MCF 10A (cell line): ENCODE data around the gene WWOX. TPM values are rescaled to one million over a fixed set of nuclear protein-coding genes. Genes with fewer than 3 reads are reported as not detected.

Experiments
- BruUV-seq: library from RNA; stranded (reverse); fragments of 400-500 nt; replicated peaks from 2 replicates; lab custom pipeline; 2021; lab: Mats Ljungman, UMichigan
- CTCF ChIA-PET: fragments of 300-600 bp; sonication (Branson Sonifier 250); formaldehyde crosslinking; extraction: SDS; loops from one replicate; lab custom pipeline; 2021; ENCODE audit warnings: antibody characterized with exemption, inconsistent platforms; lab: Yijun Ruan, JAX
- POLR2A ChIA-PET: fragments of 300-600, 350-650 bp; sonication (Branson Sonifier 250); formaldehyde crosslinking; extraction: SDS; loops from one replicate; lab custom pipeline; 2020; ENCODE audit warnings: antibody characterized with exemption, inconsistent platforms; lab: Yijun Ruan, JAX
- DNase-seq: peaks from one replicate; pipeline ENCODE4 v3.0.0-alpha.2; 2018; ENCODE audit not compliant: unreplicated experiment
- H3K27ac Mint-ChIP-seq: one replicate; pipeline ENCODE4 v1.8.0; 2022; ENCODE audit warnings: mild to moderate bottlenecking, low read depth, mixed read lengths; ENCODE audit not compliant: unreplicated experiment
- H3K27me3 Mint-ChIP-seq: one replicate; pipeline ENCODE4 v1.8.0; 2022; ENCODE audit warnings: mixed read lengths; ENCODE audit not compliant: insufficient read depth, unreplicated experiment
- H3K36me3 Mint-ChIP-seq: one replicate; pipeline ENCODE4 v1.8.0; 2022; ENCODE audit warnings: mild to moderate bottlenecking, moderate library complexity, mixed read lengths; ENCODE audit not compliant: insufficient read depth, unreplicated experiment
- H3K4me1 Mint-ChIP-seq: one replicate; pipeline ENCODE4 v1.8.0; 2022; ENCODE audit warnings: mixed read lengths; ENCODE audit not compliant: insufficient read depth, unreplicated experiment
- H3K4me3 Mint-ChIP-seq: one replicate; pipeline ENCODE4 v1.8.0; 2022; ENCODE audit warnings: mild to moderate bottlenecking, moderate library complexity, mixed read lengths; ENCODE audit not compliant: unreplicated experiment
- H3K9me3 Mint-ChIP-seq: one replicate; pipeline ENCODE4 v1.8.0; 2022; ENCODE audit warnings: mixed read lengths; ENCODE audit not compliant: unreplicated experiment
- CTCF ChIP-seq: fragments of 200-600 bp; IDR thresholded peaks from one replicate; pipeline ENCODE4 v1.8.0; 2022; ENCODE audit warnings: antibody characterized with exemption, mild to moderate bottlenecking; ENCODE audit not compliant: unreplicated experiment
- intact Hi-C: fragments of 100-400 bp; cut with micrococcal nuclease; formaldehyde crosslinking; loops from 2 replicates; pipeline ENCODE4 v1.14.1; 2022
- total RNA-seq: library from RNA; stranded (reverse); gene quantifications from 2 replicates; pipeline ENCODE4 v1.2.3, GENCODE V29; 2022

WWOX gene
- total RNA-seq, 1 experiment from 2014 or later = 18.1 TPM

- ChIA-PET CTCF (interaction anchor here (0.6 to 1.1 kb wide), 8 partner anchors 17 to 1601 kb away, joined by 3 read pairs; no protein-coding TSS in a partner anchor), POLR2A (interaction anchor here (0.7 kb wide), 1 partner anchor 1045 kb away, joined by 3 read pairs; no protein-coding TSS in a partner anchor)
- TF ChIP-seq CTCF = peak; percentile 53
- BruUV-seq = no TSS peak
- peak; percentile 33 for DNase-seq
- no peaks in the 10 kb centered on the region for H3K27me3 Mint-ChIP-seq
- H3K27ac Mint-ChIP-seq = no peak overlapping the region
- intact Hi-C loops = loop anchor here (5.0 to 10.0 kb wide), 2 partner anchors 1160 to 1542 kb away; no protein-coding TSS in a partner anchor
- no peaks in the 10 kb centered on the region for H3K4me1 Mint-ChIP-seq
- peaks cover 16% of the 10 kb centered on the region for H3K9me3 Mint-ChIP-seq
- H3K4me3 Mint-ChIP-seq = no peak overlapping the region
- peaks cover 5% of the 10 kb centered on the region for H3K36me3 Mint-ChIP-seq
Observed at GRCh38 chr16:78925083-78925767, 825.8 kb downstream of the WWOX start.

- no peaks in the 10 kb centered on the region for H3K4me1 Mint-ChIP-seq
- CTCF ChIA-PET = interaction anchor here (0.8 to 1.1 kb wide), 2 partner anchors 17 to 681 kb away, joined by 3 to 4 read pairs; no protein-coding TSS in a partner anchor
Observed at GRCh38 chr16:78926723-78927210, 827.3 kb downstream of the WWOX start.

GRCh38 chr16:78927766-78928165 is 828.3 kb downstream of the WWOX start:
- no peaks in the 10 kb centered on the region for H3K27me3 Mint-ChIP-seq
- peaks cover 5% of the 10 kb centered on the region for H3K36me3 Mint-ChIP-seq
- no peak for TF ChIP-seq CTCF
- H3K27ac Mint-ChIP-seq = no peak overlapping the region
- intact Hi-C loops = loop anchor here (2.0 to 10.0 kb wide), 3 partner anchors 675 to 1540 kb away; no protein-coding TSS in a partner anchor
- CTCF ChIA-PET = no interaction called here
- BruUV-seq = no TSS peak
- POLR2A ChIA-PET = no interaction called here
- no peak for DNase-seq
- no peaks in the 10 kb centered on the region for H3K4me1 Mint-ChIP-seq
- H3K4me3 Mint-ChIP-seq = no peak overlapping the region
- peaks cover 7% of the 10 kb centered on the region for H3K9me3 Mint-ChIP-seq

More at GRCh38 chr16:78926723-78927210, 827.3 kb downstream of the WWOX start:
- POLR2A ChIA-PET = interaction anchor here (0.6 kb wide), 1 partner anchor 11 kb away, joined by 3 read pairs; no protein-coding TSS in a partner anchor
- no peak overlapping the region for H3K4me3 Mint-ChIP-seq
- H3K27ac Mint-ChIP-seq = no peak overlapping the region
- no peaks in the 10 kb centered on the region for H3K27me3 Mint-ChIP-seq
- BruUV-seq = no TSS peak
- peaks cover 9% of the 10 kb centered on the region for H3K9me3 Mint-ChIP-seq
- H3K36me3 Mint-ChIP-seq = peaks cover 5% of the 10 kb centered on the region
- intact Hi-C loops = loop anchor here (5.0 to 10.0 kb wide), 2 partner anchors 1158 to 1541 kb away; no protein-coding TSS in a partner anchor
- no peak for TF ChIP-seq CTCF
- DNase-seq = no peak

- TF ChIP-seq CTCF = no peak
- H3K9me3 Mint-ChIP-seq = no peaks in the 10 kb centered on the region
- no peak overlapping the region for H3K4me3 Mint-ChIP-seq
- ChIA-PET CTCF (interaction anchor here (0.7 kb wide), 1 partner anchor 1690 kb away, joined by 3 read pairs; no protein-coding TSS in a partner anchor), POLR2A (no interaction called here)
- no peaks in the 10 kb centered on the region for H3K27me3 Mint-ChIP-seq
- no peaks in the 10 kb centered on the region for H3K4me1 Mint-ChIP-seq
- no peak for DNase-seq
- intact Hi-C loops = loop anchor here (2.0 to 10.0 kb wide), 3 partner anchors 673 to 1537 kb away; no protein-coding TSS in a partner anchor
- H3K36me3 Mint-ChIP-seq = peaks cover 1% of the 10 kb centered on the region
- BruUV-seq = no TSS peak
- H3K27ac Mint-ChIP-seq = no peak overlapping the region
Observed at GRCh38 chr16:78929841-78930240, 830.4 kb downstream of the WWOX start.
